HG02588 (cell line): ENCODE results near the gene RHBDF2.

ENCODE experiments used
- ATAC-seq: cut with Tn5 transposase; IDR thresholded peaks from one replicate; pipeline ENCODE4 v1.9.1; 2021; ENCODE audit warnings: mild to moderate bottlenecking, moderate library complexity; ENCODE audit not compliant: unreplicated experiment

The RHBDF2 gene

GRCh38 chr17:76502341-76503211 is 1.4 kb upstream of the RHBDF2 start:
- no peak for ATAC-seq

DNA sequence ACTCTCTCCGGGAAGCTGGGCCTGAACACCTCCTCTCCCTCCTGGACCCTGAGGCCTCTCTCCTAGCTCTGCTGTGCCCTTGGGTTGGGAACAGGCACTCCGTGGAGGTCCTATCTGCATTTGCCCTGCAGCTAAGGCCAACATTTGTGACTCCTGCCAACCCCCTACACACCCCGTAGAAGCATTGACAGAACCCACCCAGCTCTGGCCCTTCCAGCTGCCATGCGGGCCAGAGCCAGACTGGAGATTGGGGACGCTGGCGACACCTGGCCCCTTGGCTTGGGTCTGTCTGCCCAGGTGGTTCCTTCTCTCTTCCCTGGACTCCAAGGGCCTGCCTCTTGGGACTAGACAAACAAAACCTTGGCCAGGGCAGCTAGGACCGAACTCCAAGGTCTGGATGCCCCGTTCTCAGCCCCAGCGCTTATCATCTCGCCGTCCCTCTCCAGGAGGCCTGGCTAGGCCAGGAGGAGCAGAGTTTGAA is 644 bp upstream of the RHBDF2 start:
- no peak for ATAC-seq

GRCh38 chr17:76500747-76501017 is 541 bp downstream of the RHBDF2 start:
- ATAC-seq, result no peak

GRCh38 chr17:76500074-76500746 is 1.0 kb downstream of the RHBDF2 start:
- ATAC-seq, result no peak

GRCh38 chr17:76499267-76499667 is 2.0 kb downstream of the RHBDF2 start:
- no peak for ATAC-seq

DNA sequence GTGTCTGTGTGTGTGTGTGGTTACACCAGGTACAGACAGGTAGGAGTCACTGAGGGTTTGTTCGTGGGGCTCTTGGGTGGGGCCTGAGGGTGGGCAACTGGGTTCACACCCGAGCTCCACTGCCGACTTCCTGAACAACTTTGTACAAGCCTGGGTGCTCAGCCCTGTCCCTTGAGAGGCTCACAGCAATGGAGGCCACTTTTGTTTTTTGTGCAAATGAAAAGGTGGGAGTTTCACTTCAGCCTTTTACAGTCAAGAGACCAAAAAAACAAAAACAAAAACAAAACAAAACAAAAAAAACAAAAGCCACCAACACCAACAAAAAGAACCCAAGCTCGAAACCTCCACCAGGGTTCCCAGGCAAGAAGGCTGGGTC is 2.4 kb downstream of the RHBDF2 start:
- no peak for ATAC-seq

GRCh38 chr17:76497979-76498875 is 3.0 kb downstream of the RHBDF2 start:
- ATAC-seq, result no peak

GRCh38 chr17:76497699-76497978 is 3.6 kb downstream of the RHBDF2 start:
- no peak for ATAC-seq

- no peak for ATAC-seq
These were observed 4.8 kb downstream of the RHBDF2 start for GRCh38 chr17:76496464-76496863.

DNA sequence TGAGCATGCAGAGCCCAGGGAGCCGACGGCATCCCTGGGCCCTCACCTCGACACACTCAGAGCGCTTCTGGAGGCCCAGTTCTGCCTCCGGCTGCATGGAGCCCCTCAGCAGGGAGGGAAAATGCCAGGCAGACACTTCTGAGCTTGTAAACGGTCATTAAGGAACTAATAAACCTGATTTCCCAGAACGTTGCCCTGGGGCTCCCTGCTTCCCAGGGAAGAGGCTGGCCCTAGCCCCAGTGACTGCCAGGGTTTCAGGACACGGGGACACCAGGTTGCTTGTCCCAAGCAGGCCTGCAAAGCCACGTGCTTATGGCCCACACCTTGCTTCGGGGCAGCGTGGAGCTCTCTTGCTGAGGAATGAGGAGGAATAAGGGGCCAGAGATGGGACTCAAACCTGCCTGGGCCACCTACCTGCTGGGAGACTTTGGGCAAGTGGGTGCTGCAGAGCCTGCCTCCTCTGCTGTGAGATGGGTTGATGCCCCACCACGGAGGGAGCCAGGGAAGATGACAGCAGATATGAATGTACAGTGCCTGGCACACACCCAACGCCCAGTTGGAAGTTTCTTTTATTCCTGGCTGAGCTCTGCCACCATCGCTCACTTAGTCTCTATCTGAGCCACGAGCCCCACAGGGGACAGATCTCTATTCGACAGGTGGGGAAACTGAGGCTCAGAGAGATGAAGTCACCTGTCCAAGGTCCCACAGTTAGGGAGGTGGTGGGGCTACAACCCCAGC is 5.4 kb downstream of the RHBDF2 start:
- ATAC-seq, result no peak

DNA sequence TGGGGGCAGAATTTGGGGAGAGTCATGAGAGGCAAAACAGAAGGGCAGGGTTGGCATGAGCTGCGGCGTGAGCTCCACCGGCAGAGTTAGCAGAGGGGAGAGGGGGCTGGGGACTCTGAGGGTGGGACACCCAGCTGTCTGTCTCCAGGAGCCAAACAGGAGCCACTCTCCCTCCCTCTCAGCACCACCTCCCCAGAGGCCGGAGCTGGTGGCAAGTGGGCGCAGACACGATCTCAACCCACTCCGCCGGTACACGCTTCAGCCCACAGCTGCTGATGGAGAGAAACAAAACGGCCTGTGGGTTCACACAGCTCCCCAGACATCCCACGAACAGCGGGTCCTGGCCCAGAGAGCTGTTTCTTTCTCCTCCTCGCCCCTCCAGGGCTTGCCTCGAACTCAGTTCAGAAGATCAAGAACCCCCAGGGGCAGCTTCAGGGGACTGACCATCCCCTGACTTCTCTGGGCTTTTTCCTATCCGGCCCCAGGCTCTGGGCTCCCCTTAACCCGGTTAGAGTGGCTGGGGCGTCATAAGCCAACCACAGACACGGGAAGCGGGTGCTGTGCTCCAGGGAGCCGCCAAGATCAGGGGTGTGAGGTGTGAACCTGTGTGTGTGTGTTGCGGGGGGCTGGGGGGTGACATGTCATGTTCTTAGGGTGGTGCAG is 7.6 kb downstream of the RHBDF2 start:
- no peak for ATAC-seq

DNA sequence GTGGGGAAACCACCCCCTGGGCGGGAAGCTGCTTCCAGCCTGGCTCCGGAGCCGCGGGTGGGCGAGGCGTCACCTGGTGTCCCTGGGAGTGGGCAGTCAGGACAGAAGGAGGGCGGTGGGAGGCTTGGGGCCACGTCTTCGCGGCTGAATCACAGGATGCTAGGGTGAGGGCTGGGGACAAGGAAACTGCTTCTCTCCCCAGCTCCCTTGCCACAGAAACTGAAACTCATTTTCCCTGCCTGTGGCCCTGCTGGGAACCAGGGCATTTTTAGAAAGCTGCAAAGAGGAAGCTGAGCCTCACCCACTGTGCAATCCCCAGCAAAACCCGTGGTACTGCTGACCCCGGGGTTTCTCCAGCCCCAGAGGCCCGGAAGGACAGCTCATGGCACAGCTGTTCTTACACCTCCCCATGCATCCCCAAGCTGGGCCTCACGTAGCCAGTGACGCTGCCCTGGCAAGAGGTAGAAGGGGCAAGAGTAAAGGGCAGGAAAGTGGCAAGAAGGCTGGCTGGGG is 8.2 kb downstream of the RHBDF2 start:
- peak; percentile 37 for ATAC-seq

DNA sequence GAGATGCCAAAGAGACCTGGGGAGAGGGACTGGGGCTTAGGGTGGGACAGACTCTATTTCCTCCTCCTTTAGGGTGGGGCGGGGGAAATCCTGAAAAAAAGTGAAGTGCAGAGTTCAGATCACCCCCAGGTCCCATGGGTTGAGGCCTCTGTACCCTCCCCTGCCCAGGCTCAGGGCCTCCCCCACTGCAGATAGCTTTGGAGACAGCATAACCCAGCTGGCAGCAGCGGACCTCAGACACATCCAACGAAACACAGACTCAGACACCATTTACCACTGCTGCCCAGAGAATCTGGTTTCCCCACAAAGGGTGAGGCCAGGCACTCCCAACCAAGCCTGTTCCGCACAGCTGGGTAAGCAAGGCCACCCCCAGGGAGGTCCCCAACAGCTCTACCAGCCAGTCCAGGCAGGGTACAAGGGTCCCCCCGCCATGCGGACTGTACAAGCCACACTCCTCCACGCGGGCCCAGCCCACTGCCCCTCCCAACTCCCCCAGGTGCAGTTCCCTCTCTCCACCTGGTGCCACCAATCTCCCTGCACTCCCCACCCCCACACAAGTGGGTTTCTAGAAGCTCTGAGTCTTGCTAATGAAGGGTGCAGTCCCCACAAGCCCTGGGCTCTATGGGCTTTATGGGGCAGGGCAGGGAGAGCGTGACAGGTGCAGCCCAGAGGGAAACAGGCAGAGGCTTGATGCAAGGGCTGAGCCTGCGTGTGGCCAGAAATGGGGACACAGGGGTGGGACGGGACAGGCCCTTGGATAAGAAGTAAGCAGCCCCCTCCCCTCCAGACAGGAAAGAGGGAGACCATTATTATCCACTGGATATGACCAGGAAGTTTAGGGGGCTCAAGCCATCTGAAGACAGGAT is 8.9 kb downstream of the RHBDF2 start:
- ATAC-seq, result peak; percentile 38

DNA sequence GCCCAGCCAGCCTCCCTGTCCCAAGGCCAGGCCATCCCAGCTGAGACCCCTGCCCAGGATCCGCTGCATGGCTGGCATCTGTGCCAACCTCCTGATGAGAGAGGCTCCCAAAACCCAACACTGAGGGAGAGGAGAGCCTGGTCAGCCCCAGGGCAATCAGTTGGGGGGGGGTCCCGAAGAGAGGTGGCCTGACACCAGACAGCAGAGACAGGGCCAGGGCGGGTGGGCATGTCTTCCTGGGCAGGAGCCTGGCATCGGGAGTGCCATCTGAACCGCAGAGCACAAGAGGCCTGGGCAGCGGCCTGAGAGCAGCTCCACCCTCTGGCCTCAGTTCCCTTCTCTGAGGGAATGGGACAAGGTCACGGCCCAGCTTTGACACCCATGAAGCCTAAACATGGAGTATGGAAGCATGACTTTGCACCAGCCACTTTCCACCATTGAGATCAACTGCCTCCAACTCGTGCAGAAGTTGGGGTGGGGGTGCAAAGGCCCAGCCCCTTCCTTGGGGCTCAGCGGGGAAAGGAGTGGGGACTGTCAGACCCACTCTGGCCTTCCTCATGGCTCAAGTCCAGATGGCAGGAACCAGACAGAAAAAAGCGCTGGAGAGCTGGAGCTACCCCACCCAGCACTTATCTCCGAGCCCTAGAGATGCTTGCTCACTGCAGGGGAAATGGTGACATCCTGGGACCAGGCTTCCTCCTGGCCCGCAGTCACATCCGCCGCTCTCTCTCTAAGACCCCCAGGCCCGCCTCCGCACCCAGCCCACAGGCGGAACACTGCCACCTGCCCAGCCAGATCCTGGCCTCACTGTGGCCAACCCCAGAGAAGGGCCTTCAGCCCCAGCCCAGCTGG is 9.7 kb downstream of the RHBDF2 start:
- no peak for ATAC-seq

GRCh38 chr17:76490112-76490710 is 11.0 kb downstream of the RHBDF2 start:
- no peak for ATAC-seq

- no peak for ATAC-seq
These were observed 13.6 kb downstream of the RHBDF2 start for GRCh38 chr17:76487451-76488192.

GRCh38 chr17:76485569-76485968 is 15.7 kb downstream of the RHBDF2 start:
- no peak for ATAC-seq
